T47D (cell line): Measurements from ENCODE around the gene MORF4L1.
"Not testable (repeated sequence)": the region's sequence is repeated elsewhere in the genome, so short reads cannot be mapped to it uniquely, and the experiment has no call there.

Experiments used
- DNase-seq, 2 experiments: peaks; one replicate each; pipeline versions ENCODE4 v3.0.0 to v3.0.0-alpha.2; 2011 to 2012; ENCODE audit warnings: low read depth in 1 of 2, low spot score in 1 of 2
- JUND ChIP-seq: IDR thresholded peaks from 2 replicates; pipeline ENCODE4 v1.6.1; 2012; ENCODE audit warnings: low read depth
- in situ Hi-C: cut with HindIII; loops from 2 replicates; pipeline ENCODE4 v1.10.0; 2016; ENCODE audit warnings: low sequenced_read_pairs, low pct_unique_long_range_greater_than_20kb

The MORF4L1 gene

DNA sequence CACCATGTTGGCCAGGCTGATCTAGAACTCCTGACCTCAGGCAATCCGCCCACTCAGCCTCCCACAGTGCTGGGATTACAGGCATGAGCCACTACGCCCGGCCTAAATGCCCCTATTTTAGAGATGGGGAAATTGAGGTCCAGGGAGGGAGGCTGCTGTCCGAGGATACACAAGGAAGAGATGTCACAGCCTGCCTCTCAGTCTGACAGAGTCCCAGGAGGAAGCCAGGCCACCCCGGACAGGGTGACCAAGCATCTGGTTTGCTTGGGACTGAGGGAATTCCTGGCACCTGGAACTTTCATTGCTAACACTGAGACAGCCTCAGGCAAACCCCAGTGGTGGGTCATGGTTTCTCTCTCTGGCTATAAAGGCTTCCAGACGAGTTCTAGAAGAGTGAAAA lies 30.8 kb upstream of the MORF4L1 start:
- TF ChIP-seq JUND = no peak
- peak in 1 of 2 experiments; percentile 6 for DNase-seq
- in situ Hi-C loops = no loop called here

DNA sequence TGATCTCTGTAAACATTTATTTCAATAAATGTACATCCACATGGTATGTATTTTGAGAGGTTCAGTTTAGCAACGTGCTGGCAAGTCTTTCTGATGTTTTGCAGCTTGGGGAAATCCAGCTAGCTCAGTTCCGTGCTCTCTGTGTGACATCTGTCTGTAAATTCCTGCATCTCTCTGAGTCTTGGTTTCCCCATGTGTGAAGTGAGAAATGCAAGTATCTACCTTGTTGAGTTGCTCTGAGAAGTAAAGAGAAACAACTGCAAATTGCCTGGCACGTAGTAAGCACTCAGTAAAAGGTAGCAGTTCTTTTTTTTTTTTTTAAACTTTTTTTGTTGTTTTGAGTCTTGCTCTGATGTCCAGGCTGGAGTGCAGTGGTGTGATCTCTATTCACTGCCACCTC lies 30.2 kb upstream of the MORF4L1 start:
- in situ Hi-C loops = no loop called here
- DNase-seq = no peak
- no peak for TF ChIP-seq JUND

DNA sequence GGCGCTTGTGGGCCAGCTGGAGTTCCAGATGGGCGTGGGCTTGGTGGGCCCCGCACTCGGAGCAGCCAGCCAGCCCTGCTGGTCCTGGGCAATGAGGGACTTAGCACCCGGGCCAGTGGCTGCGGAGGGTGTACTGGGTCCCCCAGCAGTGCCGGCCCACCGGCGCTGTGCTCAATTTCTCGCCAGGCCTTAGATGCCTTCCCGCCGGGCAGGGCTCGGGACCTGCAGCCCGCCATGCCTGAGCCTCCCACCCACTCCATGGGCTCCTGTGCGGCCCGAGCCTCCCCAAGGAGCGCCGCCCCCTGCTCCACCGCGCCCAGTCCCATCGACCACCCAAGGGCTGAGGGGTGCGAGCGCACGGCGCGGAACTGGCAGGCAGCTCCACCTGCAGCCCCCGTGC lies 25.8 kb upstream of the MORF4L1 start:
- DNase-seq, in situ Hi-C loops: not testable (repeated sequence)

DNA sequence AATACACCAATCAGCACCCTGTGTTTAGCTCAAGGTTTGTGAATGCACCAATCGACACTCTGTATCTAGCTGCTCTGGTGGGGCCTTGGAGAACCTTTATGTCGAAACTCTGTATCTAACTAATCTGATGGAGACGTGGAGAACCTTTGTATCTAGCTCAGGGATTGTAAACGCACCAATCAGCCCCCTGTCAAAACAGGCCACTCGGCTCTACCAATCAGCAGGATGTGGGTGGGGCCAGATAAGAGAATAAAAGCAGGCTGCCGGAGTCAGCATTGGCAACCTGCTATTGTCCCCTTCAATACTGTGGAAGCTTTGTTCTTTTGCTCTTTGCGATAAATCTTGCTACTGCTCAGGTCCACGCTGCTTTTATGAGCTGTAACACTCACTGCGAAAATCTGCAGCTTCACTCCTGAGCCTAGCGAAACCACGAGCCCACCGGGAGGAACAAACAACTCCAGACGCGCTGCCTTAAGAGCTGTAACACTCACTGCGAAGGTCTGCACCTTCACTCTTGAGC lies 25.2 kb upstream of the MORF4L1 start:
- in situ Hi-C loops, DNase-seq: not testable (repeated sequence)

DNA sequence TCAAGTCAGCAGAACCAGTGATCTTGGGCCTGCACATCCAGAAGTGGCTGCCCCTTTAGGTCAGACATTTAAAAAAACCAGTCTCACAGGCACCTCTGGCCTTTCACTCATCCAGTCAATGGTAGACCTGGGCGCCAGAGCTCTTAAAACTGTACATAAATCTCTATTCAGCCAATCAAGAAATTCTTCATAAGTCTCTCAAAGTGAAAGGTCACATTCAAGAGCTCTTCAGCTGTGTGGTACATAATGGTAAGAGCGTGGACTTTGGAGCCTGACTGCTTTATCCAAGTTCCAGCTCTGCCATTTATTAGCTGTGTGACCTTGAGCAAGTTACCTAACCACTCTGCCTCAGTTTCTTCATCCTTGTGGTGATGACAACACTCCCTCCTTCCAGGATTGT lies 22.3 kb upstream of the MORF4L1 start:
- in situ Hi-C loops = no loop called here
- no peak for TF ChIP-seq JUND
- no peak for DNase-seq

DNA sequence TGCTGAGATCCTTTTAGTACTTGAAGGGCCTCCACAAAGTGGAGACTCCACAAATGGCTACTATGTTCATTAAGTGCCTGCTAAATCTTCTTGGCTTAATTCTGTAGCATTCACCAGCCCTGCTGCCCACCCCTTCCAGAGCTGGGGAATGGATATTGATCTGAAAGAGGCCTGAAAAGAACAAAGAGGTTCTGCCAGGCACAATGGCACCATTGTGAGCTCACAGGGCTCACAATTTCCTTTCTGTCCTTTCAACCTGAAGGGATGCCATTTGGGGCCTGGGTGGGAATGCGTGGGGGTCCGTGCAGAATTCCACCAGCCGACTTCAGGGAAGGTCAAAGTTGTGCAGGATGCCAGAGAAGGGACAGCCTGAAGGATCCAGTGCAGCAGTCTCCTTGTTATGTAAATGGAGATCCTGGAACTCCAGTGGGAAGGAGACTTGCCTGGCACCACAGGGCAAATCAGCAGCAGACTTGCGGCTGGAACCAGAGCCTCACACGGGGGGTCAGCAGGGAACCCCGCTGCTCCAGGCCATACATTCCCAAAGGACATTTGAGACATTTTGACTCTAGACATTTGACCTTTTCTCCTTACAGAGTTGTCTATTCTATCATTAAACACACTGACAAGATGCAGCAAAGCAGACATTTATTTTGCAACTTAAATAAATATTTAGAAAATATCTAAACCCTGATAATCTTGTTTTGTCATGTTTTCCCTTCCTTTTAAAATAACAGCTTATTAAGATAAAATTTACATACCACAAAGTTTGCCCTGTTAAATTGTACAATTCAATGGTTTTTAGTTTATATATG lies 21.5 kb upstream of the MORF4L1 start:
- DNase-seq = no peak
- TF ChIP-seq JUND = no peak
- in situ Hi-C loops = no loop called here

DNA sequence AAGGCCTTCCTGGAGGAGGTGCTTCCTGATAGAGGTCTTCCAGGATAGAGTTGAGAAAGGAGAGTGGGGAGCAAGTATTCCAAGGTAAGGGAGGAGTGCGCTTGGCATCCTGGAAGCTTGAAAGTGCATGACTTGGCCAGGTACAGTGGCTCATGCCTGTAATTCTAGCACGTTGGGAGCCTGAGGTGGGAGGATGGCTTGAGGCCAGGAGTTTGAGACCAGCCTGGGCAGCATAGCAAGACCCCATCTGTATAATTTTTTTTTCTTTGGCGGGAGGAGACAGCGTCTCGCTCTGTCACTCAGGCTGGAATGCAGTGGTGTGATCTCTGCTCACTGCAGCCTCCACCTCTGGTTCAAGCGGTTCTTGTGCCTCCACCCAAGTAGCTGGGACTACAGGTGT lies 19.2 kb upstream of the MORF4L1 start:
- TF ChIP-seq JUND = no peak
- in situ Hi-C loops = no loop called here
- DNase-seq = no peak

DNA sequence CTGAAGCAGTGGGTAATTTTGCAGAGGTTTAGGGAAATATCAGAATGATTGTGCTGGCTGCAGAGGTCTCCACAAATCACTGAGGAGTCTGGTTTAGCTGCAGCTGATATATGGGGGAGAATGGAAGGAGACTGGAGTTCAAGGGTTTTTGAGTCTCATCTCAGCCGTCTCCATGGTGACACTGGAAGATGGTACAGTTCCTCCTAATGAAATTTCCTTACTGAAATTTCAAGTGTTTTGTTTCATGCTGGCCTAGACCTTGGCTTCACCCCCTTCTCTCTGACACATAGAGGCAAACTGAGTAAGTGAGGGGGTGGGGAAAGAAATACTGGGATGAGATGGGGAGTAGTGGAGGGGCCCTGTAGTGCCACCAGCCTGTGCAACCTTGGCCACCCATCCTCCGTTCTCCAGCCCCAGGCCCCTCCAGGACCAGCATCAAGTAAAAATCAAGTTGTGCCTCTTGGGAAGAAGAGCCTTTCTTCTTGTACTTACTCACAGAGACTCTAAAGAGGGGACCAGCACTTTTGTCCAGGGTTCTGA lies 17.8 kb upstream of the MORF4L1 start:
- in situ Hi-C loops = no loop called here
- no peak for DNase-seq
- TF ChIP-seq JUND = no peak

DNA sequence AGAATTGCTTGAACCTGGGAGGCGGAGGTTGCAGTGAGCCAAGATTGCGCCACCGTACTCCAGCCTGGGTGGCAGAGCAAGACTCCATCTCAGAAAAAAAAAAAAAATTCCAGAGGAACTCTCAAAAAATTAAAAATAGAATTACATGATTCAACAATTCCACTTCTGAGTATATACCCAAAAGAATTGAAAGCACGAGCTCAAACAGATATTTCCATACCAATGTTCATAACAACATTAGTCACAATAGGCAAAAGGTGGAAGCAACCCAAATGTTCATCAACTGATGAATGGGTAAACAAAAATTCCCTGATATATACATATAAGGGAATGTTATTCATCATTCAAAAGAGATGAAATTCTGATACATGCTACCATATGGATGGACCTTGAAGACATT lies 16.9 kb upstream of the MORF4L1 start:
- no peak for TF ChIP-seq JUND
- in situ Hi-C loops = no loop called here
- DNase-seq = no peak

DNA sequence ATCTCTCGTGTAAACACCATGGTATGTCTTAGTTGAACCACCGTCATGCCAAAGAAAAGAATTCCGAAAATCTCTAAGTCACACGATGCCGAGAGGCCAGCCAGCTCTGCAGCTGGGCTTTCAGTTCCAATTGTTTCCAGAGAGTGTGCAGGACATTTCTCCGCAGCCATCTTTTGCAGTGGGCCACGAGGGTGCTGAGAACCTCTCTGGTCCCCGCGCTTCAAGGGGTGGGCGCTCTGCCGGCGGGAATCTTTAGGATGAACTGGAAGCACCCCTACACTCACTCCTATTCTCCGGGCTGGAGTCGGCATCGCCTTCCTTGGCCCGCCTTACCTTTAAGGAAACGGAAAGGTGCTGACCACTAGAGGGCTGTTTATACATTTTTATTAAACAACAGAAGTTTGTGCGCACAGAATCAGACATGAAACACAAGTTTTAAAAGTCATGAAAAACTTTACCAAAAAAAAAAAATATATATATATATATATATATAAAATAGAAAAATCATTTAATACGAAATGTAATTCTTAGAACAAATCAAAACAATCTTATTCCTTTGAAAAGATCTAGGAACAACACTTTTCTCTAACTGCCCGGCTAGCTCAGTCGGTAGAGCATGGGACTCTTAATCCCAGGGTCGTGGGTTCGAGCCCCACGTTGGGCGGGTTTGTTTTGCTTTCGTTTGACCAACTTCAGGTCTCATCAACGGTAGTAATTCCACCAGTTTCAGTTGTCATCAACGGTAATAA lies 12.5 kb upstream of the MORF4L1 start:
- TF ChIP-seq JUND = no peak
- DNase-seq = peak; percentile 54 to 89
- in situ Hi-C loops = no loop called here

DNA sequence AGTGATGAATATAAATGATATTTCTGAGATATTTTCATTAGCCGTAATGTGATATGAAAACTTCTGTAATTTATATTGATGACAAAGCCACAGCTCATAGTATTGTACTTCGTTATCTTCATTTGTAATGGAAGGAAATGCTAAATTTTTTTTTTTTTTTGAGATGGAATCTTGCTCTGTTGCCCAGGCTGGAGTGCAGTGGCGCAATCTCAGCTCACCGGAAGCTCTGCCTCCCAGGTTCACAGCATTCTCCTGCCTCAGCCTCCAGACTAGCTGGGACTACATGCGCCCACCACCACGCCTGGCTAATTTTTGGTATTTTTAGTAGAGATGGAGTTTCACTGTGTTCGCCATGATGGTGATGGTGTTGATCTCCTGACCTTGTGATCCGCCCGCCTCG lies 7.1 kb upstream of the MORF4L1 start:
- DNase-seq, in situ Hi-C loops: not testable (repeated sequence)

DNA sequence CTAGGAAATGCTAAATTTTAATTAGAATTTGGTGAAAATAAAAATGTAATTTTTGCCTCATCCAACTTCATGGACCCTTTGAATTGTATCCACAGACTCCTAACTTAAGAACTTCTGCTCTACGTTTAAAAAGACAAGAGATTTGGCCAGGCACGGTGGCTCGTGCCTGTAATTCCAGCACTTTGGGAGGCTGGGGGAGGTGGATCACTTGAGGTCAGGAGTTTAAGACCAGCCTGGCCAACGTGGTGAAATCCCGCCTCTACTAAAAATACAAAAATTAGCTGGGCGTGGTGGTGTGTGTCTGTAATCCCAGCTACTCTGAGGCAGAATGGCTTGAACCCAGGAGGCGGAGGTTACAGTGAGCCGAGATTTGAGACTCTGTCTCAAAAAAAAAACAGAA lies 6.7 kb upstream of the MORF4L1 start:
- in situ Hi-C loops, DNase-seq: not testable (repeated sequence)

DNA sequence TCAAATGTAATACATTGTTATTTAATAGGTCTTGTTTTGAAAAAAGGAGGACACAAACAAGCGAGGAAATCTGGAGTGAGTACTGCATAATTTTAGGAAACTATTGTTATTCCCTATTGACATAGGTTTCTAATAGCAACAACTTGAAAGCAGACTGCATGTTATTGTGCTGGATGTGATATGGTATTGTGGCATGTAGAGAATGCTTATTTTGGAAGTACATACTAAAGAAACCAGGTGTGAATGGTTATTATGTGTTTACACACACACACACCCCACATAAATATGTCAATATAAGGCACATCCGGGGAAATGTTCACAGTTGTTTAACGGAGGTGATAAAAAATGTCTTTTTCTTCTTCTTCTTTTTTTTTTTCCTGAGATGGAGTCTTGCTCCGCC lies 5.9 kb upstream of the MORF4L1 start:
- no peak for DNase-seq
- no peak for TF ChIP-seq JUND
- in situ Hi-C loops = no loop called here

DNA sequence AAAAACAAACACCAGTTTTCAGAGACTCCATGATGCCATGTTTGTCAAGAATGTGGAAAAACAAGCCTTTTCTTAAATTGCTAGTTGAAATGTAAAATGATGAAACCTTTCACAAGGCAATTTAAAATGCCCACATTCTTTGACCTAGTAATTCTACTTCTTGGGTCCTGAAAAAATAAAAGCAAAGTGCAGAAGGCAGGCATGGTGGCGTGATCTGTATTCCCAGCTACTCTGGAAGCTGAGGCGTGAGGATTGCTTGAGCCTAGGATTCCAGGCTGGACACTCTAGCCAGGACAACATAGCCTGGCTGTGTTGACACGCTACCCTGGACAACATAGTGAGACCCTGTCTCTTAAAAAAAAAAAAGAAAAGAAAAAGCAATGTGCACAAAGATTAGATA lies 4.3 kb upstream of the MORF4L1 start:
- in situ Hi-C loops = no loop called here
- no peak for DNase-seq
- TF ChIP-seq JUND = no peak

DNA sequence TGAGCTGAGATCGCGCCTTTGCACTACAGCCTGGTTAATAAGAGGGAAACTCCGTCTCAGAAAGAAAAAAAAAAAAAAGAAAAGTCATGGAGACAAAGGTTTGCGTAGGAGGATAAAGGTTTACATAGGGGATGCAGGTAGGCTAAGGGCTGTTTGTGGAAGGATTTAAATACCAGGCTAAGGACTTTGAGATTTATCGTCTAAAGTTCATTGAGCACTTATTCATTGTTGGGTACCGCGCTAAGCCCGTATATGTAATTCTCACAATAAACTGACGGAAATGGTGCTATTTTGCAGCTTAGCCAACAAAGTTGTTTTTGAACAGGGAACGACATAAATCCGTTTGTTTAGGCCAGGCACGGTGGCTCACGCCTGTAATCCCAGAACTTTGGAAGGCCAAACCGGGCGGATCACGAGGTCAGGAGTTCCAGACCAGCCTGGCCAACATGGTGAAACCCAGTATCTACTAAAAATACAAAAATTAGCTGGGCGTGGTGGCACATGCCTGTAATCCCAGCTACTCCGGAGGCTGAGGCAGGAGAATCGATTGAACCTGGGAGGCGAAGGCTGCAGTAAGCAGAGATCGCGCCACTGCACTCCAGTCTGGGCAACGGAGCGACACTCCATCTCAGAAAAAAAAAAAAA lies 1.1 kb upstream of the MORF4L1 start:
- not testable (repeated sequence) for DNase-seq

More for the DNA sequence above, 1.1 kb upstream of the MORF4L1 start:
- in situ Hi-C loops = not testable (repeated sequence)
